ENCODE measurements around the gene AUTS2.

Gene AUTS2

GRCh38 chr7:70063927-70064326, 465.7 kb downstream of the AUTS2 start:
- TF ChIP-seq CTCF (IDR thresholded peaks at IDR 0.05; ENCODE audit: low read depth, low read length): no peak
- peak; percentile 85 for DNase-seq
- Histone ChIP-seq H3K9me3 (ENCODE audit: severe bottlenecking) (no peaks in the 10 kb centered on the region), H3K36me3 (no peaks in the 10 kb centered on the region), H3K4me3 (ENCODE audit: low read depth, low read length) (no peak overlapping the region), H3K27ac (peak overlapping the region; percentile 65), H3K27me3 (ENCODE audit: insufficient read depth, low read depth, severe bottlenecking) (no peaks in the 10 kb centered on the region)

GRCh38 chr7:70066844-70067243, 468.6 kb downstream of the AUTS2 start:
- Histone ChIP-seq H3K36me3 (no peaks in the 10 kb centered on the region), H3K4me3 (ENCODE audit: low read depth, low read length) (no peak overlapping the region), H3K9me3 (ENCODE audit: severe bottlenecking) (no peaks in the 10 kb centered on the region), H3K27ac (no peak overlapping the region), H3K27me3 (ENCODE audit: insufficient read depth, low read depth, severe bottlenecking) (no peaks in the 10 kb centered on the region)
- no peak for DNase-seq
- TF ChIP-seq CTCF (IDR thresholded peaks at IDR 0.05; ENCODE audit: low read depth, low read length): no peak

- H3K27me3 ChIP-seq (ENCODE audit: insufficient read depth, low read depth, severe bottlenecking): no peaks in the 10 kb centered on the region
- no peak overlapping the region for H3K4me3 ChIP-seq (ENCODE audit: low read depth, low read length)
- DNase-seq: no peak
- TF ChIP-seq CTCF (IDR thresholded peaks at IDR 0.05; ENCODE audit: low read depth, low read length): no peak
- H3K9me3 ChIP-seq (ENCODE audit: severe bottlenecking): no peaks in the 10 kb centered on the region
- H3K27ac ChIP-seq: no peak overlapping the region
- H3K36me3 ChIP-seq: no peaks in the 10 kb centered on the region
Measured at GRCh38 chr7:70068531-70068930, 470.3 kb downstream of the AUTS2 start.

- Histone ChIP-seq H3K27me3 (ENCODE audit: insufficient read depth, low read depth, severe bottlenecking) (no peaks in the 10 kb centered on the region), H3K9me3 (ENCODE audit: severe bottlenecking) (no peaks in the 10 kb centered on the region), H3K36me3 (no peaks in the 10 kb centered on the region), H3K27ac (no peak overlapping the region), H3K4me3 (ENCODE audit: low read depth, low read length) (no peak overlapping the region)
- no peak for TF ChIP-seq CTCF (IDR thresholded peaks at IDR 0.05; ENCODE audit: low read depth, low read length)
- DNase-seq: no peak
Measured at GRCh38 chr7:70069977-70070376, 471.7 kb downstream of the AUTS2 start.

GRCh38 chr7:70071766-70072165, 473.5 kb downstream of the AUTS2 start:
- peak overlapping the region; percentile 36; the same call in 1 of the 2 replicates for H3K27ac ChIP-seq
- no peak overlapping the region for H3K4me3 ChIP-seq (ENCODE audit: low read depth, low read length)
- no peak for TF ChIP-seq CTCF (IDR thresholded peaks at IDR 0.05; ENCODE audit: low read depth, low read length)
- DNase-seq: peak; percentile 20
- no peaks in the 10 kb centered on the region for H3K36me3 ChIP-seq
- no peaks in the 10 kb centered on the region for H3K27me3 ChIP-seq (ENCODE audit: insufficient read depth, low read depth, severe bottlenecking)
- no peaks in the 10 kb centered on the region for H3K9me3 ChIP-seq (ENCODE audit: severe bottlenecking)

GRCh38 chr7:70072220-70072619, 473.9 kb downstream of the AUTS2 start:
- no peak for TF ChIP-seq CTCF (IDR thresholded peaks at IDR 0.05; ENCODE audit: low read depth, low read length)
- Histone ChIP-seq H3K27ac (peak overlapping the region; percentile 36; the same call in 1 of the 2 replicates), H3K27me3 (ENCODE audit: insufficient read depth, low read depth, severe bottlenecking) (no peaks in the 10 kb centered on the region), H3K9me3 (ENCODE audit: severe bottlenecking) (no peaks in the 10 kb centered on the region), H3K4me3 (ENCODE audit: low read depth, low read length) (no peak overlapping the region), H3K36me3 (no peaks in the 10 kb centered on the region)
- DNase-seq: peak; percentile 54
